Cerebellar cortex (tissue), 1 donor: Measurements from ENCODE around the gene CD300LB.

Experiments used
- DNase-seq: peaks from one replicate; pipeline ENCODE4 v3.0.0-alpha.2; 2015; ENCODE audit warnings: low spot score

CD300LB gene

DNA sequence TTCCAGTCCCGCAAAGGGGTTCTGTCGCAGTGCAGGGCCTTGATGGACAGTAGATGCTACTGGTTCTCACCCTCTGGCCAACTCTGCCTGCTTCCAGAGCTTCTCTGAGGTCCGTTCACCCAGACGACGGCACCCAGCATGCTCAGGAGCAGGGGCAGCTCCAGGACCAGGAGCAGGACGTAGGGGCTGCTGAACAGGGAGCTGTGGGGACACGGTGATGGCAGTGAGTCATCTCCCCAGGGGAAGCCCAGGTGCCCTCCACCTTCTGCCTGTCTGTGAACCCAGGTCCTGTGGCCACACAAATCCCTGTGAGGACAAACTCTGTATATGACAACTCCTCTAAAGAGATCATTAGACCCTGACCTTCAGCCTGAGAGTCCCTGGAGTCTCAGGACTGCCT is 18.1 kb upstream of the CD300LB start:
- no peak for DNase-seq

DNA sequence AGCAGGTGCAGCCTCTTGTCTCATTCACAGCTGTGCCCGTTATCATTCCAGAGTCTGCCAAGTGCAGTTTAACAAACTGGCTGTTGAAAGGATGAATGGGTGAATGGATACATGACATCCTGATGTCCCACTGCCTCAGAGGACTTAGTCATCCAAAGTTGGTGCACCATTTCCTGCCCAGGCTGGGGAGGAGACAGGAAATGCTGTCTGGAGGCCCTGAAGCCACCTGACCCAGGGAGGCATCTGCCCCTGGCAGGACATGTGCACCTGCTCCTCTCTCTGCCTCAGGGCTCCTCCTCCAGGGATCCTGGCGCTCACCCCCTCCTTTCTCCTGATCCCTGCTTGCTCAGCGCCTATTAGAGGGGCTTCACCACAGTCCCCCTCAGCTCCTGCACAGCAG is 16.5 kb upstream of the CD300LB start:
- no peak for DNase-seq

GRCh38 chr17:74547264-74547663 is 16.0 kb upstream of the CD300LB start:
- DNase-seq = no peak

DNA sequence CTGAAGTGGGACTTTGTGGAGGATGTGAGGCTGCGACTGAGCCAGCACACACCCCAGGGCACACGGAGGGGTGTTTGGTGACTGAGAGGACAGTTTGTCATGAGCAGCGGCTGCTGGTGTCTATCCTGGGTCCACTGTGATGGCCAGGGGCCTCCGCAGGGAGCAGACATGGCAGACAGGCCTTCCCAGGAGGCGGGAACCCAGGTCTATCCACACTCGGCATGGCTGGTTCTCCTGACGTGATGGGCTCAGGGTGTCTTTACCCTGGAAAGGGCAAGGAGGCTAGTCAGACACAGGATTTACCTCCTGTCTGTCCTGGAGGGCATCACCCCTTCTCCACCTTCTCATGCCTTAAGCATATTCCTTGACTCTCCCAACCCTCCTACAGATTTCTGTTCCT is 15.3 kb upstream of the CD300LB start:
- no peak for DNase-seq

DNA sequence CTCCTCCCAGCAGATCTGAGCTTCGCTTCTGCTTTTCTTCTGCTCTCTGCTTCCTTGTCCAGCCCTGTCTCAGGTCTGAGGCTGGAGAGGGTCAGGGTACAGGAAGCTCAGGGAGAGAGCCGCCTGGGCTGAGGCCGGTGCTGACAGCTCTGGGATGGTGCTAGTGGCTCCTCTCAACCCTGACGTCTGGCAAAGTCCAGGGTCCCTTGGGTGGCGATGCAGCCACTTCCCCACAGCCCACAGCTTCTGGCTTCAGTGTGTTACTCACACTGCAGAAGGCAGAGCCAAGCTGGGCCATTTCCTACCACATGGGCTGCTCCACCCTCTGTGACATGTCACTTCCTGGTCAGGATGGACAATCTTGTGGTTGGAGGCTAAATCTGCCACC is 14.6 kb upstream of the CD300LB start, which contains the start of gene CD300C:
CD300C (minus strand) TSS at position 273 of the 388 bp plus-strand sequence. CDS start 333 bp downstream, outside the sequence.
- DNase-seq = no peak

DNA sequence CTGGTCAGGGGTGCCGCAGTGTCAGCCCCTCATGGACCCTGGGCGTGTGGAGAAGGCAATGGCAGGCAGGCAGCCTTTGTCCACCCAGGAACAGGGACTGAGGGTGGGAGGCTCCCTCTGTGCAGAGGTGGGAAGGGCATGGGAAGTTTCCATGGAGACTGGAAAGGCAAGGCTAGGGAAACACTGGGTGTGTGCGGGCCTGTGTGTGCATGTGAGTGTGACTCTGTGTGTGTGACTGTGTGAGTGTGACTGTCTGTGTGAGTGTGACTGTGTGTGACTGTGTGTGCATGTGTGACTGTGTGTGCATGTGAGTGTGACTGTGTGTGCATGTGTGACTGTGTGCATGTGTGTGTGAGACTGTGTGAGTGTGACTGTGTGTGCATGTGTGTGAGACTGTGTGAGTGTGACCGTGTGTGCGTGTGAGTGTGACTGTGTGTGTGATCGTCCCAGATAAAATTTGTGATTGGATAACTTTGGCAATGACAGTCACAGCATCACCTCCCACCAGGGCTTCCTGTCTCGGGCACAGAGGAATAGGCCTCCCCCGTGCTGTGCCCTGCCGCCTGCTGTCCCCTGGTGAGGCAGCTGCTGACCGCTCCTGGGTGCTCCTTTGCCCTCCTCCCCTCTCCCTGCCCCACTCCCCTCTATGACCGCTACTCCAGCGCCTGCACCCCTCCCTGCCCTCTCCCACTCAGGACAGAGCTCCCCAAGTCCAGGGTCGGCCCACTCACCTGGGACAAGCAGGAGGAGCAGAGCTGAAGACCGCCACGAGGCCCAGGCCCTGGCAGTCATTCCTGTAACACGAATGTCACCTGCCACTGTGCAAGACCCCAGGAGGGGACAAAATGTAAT is 13.9 kb upstream of the CD300LB start:
- DNase-seq = no peak

DNA sequence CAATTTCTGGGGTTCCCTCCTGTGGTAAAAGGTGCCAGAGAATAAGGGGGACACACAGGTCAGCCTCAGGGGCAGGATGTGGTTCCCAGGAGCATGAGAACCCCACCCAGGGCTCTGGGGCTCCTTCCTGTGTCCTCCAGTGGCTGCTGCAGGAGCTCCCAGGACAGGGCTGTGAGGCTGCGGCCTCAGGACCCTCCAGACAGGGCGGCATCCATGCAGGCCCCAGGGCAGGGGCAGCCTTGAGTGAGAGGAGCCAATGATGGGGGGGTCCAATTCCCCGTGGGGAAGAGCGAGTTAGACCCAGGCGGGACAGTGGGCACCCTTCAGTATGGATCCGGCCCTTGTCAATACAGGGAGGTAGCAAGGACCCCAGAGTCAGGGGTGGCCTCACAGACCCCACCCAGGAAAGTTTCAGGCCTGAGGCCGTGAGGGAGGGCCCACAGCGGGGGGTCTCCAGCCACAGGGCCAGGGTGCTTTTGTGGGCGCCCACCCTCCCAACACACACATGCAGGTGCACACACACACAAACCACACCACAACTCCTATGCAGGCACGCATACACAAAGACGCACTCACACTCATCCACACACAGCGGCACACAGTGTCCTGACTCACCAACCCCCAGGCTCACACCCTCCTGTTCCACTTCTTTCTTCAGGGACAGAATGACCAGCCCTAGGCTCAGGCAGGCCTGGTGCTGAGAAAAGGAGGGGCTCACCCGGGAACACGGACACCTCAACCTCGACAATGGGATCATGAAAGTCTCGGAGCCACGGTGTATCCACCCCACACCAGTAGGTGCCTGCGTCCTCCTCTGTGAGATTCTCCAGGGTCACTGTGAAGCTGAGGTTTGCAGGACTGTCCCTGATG is 12.9 kb upstream of the CD300LB start:
- DNase-seq = no peak

DNA sequence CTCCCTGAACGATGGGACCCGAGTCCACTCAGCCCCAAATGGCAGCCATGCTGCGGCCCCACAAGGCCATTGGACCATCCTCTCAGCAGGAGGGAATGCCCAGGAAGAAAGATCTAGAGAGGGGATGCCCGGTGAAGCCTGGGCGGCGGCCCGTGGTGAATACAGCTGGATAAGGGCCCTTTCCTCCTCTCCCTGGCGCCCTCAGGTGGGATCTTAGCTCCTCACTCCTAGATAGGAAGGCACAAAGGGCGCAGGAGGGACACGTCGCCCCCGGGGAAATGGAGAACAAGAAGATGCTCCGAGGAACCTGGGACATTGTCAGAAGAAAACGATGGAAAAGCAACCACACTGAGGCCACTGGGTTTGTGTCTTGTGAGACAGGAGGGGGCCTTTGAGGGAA is 12.1 kb upstream of the CD300LB start:
- no peak for DNase-seq

DNA sequence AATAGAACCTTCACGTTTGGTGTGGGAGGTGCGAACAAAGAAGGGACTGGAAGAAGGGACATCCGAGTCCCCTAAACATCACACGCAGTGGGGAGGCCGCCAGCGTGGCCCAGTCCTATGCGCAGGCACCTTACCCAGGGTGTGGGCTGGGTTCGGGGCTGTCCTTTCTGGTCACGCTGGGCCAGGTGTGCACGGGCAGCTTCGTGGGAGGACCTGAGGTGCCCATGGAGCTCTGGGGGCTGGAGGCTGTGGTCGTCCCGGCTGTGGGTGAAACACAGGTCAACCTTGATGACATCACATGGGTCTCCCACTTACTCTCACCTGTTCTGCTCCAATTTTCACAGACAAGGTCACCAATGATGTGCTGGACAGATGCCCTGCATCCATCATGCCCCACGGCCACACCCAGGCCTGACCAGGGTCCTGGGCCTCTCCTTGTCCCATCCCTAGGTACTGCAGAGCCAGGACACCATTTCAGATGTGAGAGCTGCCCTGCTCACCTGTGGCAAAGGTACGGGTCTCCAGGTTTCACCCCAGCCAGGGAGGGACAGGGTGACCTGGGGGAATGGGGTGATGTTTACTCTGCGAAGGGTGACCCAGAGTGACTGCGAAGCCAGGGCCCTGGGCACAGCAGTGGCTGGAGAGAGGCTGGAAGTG is 11.6 kb upstream of the CD300LB start:
- no peak for DNase-seq

- DNase-seq = no peak
Measured at GRCh38 chr17:74542166-74542565, 10.9 kb upstream of the CD300LB start.

- DNase-seq = no peak
Measured at GRCh38 chr17:74541176-74542111, 10.2 kb upstream of the CD300LB start.

GRCh38 chr17:74539281-74539820 is 8.1 kb upstream of the CD300LB start:
- DNase-seq = no peak

DNA sequence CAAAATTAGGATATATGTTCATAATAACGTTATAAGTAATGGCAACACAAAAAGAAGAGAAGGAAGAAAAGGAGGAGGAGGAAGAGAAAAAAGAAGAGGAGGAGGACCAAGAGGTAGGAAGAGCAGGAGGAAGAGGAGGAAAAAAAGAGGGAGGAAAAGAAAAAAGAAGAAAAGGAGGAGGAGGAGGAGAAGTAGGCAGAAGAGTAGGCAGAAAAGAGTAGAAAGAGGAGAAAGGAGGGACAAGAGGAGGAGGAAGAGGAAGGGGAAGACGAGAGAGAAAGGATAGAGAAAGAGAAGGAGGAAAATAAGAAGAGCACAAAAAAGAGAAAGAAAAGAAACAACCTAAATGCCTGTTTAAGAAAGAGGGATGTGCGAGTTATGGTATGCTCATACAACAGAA is 5.6 kb upstream of the CD300LB start:
- no peak for DNase-seq

GRCh38 chr17:74532115-74532514 is 840 bp upstream of the CD300LB start:
- no peak for DNase-seq

DNA sequence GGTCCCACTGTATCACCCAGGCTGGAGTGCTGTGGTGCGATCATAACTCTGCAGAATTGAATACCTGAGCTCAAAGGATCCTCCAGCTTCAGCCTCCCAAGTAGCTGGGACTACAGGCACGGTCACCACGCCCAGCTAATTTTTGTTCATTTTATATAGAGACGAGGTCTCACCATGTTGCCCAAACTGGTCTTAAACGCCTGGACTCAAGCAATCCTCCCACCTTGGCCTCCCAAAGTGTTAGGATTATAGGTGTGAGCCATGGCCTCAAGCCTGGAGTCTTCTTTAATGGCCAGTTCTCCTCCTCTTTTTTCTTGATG is 484 bp downstream of the CD300LB start:
- no peak for DNase-seq

GRCh38 chr17:74529243-74529642 is 2.0 kb downstream of the CD300LB start:
- no peak for DNase-seq

DNA sequence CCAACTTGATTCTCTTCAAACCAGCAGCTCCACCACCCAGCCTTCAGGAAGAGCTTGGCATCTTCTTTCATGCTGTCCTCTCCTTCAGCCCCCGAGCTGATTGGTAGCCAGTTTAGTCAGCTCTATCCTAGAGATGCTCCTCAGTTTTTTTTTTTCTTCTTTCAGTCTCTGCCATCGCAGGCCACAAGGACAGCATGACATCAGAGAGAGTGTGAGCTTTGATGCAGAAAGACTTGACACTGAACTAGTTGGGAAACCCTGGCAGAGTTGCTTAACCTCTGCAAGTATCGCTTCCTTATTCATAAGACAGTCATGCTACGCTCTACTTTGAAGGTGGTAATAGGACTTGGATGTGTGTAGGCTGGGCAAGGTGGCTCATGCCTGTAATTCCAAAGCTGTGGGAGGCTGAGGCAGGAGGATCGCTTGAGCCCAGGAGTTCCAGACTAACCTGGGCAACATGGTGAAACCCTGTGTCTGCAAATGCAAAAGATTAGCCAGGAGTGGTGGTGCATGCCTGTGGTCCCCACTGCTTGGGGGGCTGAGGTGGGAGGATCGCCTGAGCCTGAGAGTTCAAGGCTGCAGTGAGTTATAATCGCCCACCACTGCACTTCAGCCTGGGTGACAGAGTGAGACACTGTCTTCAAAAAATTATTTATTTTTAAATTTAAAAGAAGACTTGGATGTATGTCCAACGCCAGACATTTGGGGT is 2.6 kb downstream of the CD300LB start:
- DNase-seq = no peak

- no peak for DNase-seq
Measured at GRCh38 chr17:74527756-74528155, 3.5 kb downstream of the CD300LB start.

GRCh38 chr17:74527081-74527480 is 4.2 kb downstream of the CD300LB start:
- no peak for DNase-seq

GRCh38 chr17:74526681-74527080 is 4.6 kb downstream of the CD300LB start:
- no peak for DNase-seq
